Activated CD4-positive, alpha-beta T cell treated with anti-CD3 and anti-CD28 coated beads, Interleukin-2, amount 10 ng/mL, durations not matched to agents 7 days and 5 days (primary cell): ENCODE data around the gene GOLM1. TPM values are rescaled to one million over a fixed set of nuclear protein-coding genes. Genes with fewer than 3 reads are reported as not detected.

ENCODE experiments used
- CTCF ChIA-PET: fragments of 350-600 bp; sonication (Branson Sonifier 250); formaldehyde crosslinking; loops from one replicate; lab custom pipeline; 2021; ENCODE audit warnings: antibody characterized with exemption; lab: Charles Lee
- POLR2A ChIA-PET: fragments of 350-600 bp; sonication (Branson Sonifier 250); formaldehyde crosslinking; loops from one replicate; lab custom pipeline; 2021; ENCODE audit warnings: antibody characterized with exemption; lab: Charles Lee
- DNase-seq: peaks from one replicate; pipeline ENCODE4 v3.0.0-alpha.2; 2020
- H3K27ac Mint-ChIP-seq: one replicate; pipeline ENCODE4 v1.8.0; 2021; ENCODE audit warnings: mild to moderate bottlenecking, moderate library complexity, mixed read lengths
- H3K27me3 Mint-ChIP-seq: one replicate; pipeline ENCODE4 v1.8.0; 2021; ENCODE audit warnings: mixed read lengths
- H3K36me3 Mint-ChIP-seq: one replicate; pipeline ENCODE4 v1.8.0; 2021; ENCODE audit warnings: low read depth, mixed read lengths
- H3K4me1 Mint-ChIP-seq: one replicate; pipeline ENCODE4 v1.8.0; 2021; ENCODE audit warnings: mixed read lengths
- H3K4me3 Mint-ChIP-seq: one replicate; pipeline ENCODE4 v1.8.0; 2021; ENCODE audit warnings: mild to moderate bottlenecking, moderate library complexity, mixed read lengths
- H3K9me3 Mint-ChIP-seq: one replicate; pipeline ENCODE4 v1.8.0; 2021; ENCODE audit warnings: mixed read lengths
- total RNA-seq, 2 experiments: library from RNA; stranded (reverse); gene quantifications; one replicate each; pipeline ENCODE4 v1.2.3, GENCODE V29; 2021

Gene GOLM1
- total RNA-seq, 2 experiments from 2014 or later = 0.87 to 1.0 TPM

- no peak overlapping the region for H3K27ac Mint-ChIP-seq
- no peaks in the 10 kb centered on the region for H3K36me3 Mint-ChIP-seq
- CTCF ChIA-PET = no interaction called here
- DNase-seq = no peak
- POLR2A ChIA-PET = no interaction called here
- H3K9me3 Mint-ChIP-seq = no peaks in the 10 kb centered on the region
- H3K4me3 Mint-ChIP-seq = no peak overlapping the region
- no peaks in the 10 kb centered on the region for H3K4me1 Mint-ChIP-seq
- H3K27me3 Mint-ChIP-seq = peaks cover 1% of the 10 kb centered on the region
Measured at GRCh38 chr9:86077276-86077675, 22.1 kb downstream of the GOLM1 start.

GRCh38 chr9:86075132-86076109 lies 23.9 kb downstream of the GOLM1 start:
- no peak overlapping the region for H3K4me3 Mint-ChIP-seq
- H3K4me1 Mint-ChIP-seq = no peaks in the 10 kb centered on the region
- no peaks in the 10 kb centered on the region for H3K9me3 Mint-ChIP-seq
- POLR2A ChIA-PET = no interaction called here
- CTCF ChIA-PET = interaction anchor here (0.6 kb wide), 1 partner anchor 13 kb away, joined by 4 read pairs; no protein-coding TSS in a partner anchor
- no peak overlapping the region for H3K27ac Mint-ChIP-seq
- H3K27me3 Mint-ChIP-seq = peaks cover 1% of the 10 kb centered on the region
- DNase-seq = no peak
- H3K36me3 Mint-ChIP-seq = no peaks in the 10 kb centered on the region

DNA sequence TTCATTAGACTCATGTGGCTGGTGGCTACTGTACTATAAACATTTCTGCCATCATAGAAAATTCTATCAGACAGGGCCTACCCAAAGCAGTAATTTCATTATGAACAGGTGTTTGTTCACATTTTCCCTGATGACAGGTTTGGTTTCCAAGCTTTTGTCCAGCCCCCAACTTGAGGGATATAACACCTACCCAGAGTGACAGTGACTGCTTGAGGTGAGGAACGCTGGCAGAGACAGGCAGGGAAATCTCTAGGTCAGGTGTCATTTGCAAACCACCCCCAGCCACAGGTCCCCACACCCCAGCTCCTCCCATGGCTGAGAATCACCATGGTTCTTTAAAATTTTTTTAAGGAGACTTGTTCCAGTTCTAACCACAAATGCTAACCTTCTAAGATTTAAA lies 25.5 kb downstream of the GOLM1 start:
- CTCF ChIA-PET = interaction anchor here (1.1 kb wide), 1 partner anchor 87 kb away, joined by 3 read pairs; no protein-coding TSS in a partner anchor
- Mint-ChIP-seq H3K9me3 (no peaks in the 10 kb centered on the region), H3K4me1 (no peaks in the 10 kb centered on the region), H3K27me3 (peaks cover 1% of the 10 kb centered on the region), H3K36me3 (no peaks in the 10 kb centered on the region), H3K27ac (no peak overlapping the region), H3K4me3 (no peak overlapping the region)
- DNase-seq = no peak
- POLR2A ChIA-PET = no interaction called here

DNA sequence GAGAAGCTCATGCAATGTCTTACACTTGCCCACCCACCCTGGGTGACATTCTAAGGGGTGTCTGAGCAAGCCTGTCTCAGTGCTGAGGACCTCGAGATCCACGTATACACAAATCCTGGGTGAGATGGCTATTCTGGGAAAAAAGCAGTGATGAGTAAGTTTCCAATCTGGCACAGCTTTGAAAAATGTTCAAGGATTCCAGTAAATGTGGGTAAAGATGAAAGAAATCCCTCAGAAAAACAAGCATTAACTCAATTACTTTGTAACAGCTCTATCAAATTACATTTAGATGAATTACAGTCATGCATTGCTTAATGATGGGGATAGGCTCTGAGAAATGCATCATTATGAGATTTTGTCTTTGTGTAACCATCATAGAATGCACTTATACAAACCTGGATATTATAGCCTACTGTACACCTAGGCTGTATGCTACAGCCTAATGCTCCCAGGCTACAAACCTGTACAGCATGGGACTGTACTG lies 26.9 kb downstream of the GOLM1 start:
- ChIA-PET POLR2A (no interaction called here), CTCF (interaction anchor here (0.8 kb wide), 1 partner anchor 21 kb away, joined by 4 read pairs; no protein-coding TSS in a partner anchor)
- Mint-ChIP-seq H3K36me3 (no peaks in the 10 kb centered on the region), H3K4me1 (no peaks in the 10 kb centered on the region), H3K27ac (no peak overlapping the region), H3K4me3 (no peak overlapping the region), H3K9me3 (no peaks in the 10 kb centered on the region), H3K27me3 (peaks cover 1% of the 10 kb centered on the region)
- no peak for DNase-seq

DNA sequence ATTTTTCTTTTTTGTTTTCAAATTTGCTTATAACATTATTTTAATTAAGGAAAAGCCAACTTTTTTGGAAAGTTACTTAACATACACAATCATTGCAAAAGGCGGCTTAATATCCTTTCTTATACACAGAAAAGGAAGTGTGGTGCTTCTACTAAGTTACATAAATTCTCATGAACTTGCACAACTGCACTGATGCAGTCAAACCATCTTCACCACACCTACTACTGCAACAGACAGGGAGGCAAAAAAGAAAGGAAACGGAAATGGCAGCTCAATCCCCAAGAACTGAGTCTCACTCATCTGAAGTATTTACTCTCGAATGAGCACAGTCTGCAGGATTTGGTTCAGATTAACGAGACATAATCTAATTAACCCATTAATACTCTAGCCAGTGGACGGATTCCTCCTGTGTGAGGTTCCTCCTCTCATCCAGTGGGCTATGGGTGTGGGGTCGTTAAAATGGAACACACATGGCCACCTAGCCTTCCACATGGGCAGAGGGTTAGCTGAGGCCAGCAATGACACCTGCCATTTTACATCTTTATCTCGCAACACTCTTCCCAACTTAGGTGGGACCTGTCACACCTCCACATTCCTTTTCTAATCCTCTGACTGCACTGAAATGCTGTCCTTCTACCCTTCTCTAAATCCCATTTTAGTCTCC lies 30.0 kb downstream of the GOLM1 start:
- Mint-ChIP-seq H3K4me3 (no peak overlapping the region), H3K9me3 (no peaks in the 10 kb centered on the region), H3K27ac (no peak overlapping the region), H3K36me3 (no peaks in the 10 kb centered on the region), H3K4me1 (no peaks in the 10 kb centered on the region), H3K27me3 (no peaks in the 10 kb centered on the region)
- DNase-seq = no peak
- ChIA-PET POLR2A (no interaction called here), CTCF (no interaction called here)

GRCh38 chr9:86064220-86064619 lies 35.1 kb downstream of the GOLM1 start:
- no peak for DNase-seq
- CTCF ChIA-PET = no interaction called here
- Mint-ChIP-seq H3K9me3 (no peaks in the 10 kb centered on the region), H3K27ac (no peak overlapping the region), H3K36me3 (no peaks in the 10 kb centered on the region), H3K4me1 (no peaks in the 10 kb centered on the region), H3K27me3 (peaks cover 11% of the 10 kb centered on the region), H3K4me3 (no peak overlapping the region)
- POLR2A ChIA-PET = no interaction called here

- DNase-seq = no peak
- H3K4me1 Mint-ChIP-seq = no peaks in the 10 kb centered on the region
- H3K27me3 Mint-ChIP-seq = peaks cover 11% of the 10 kb centered on the region
- H3K36me3 Mint-ChIP-seq = no peaks in the 10 kb centered on the region
- CTCF ChIA-PET = interaction anchor here (0.6 kb wide), 1 partner anchor 9 kb away, joined by 5 read pairs; no protein-coding TSS in a partner anchor
- H3K27ac Mint-ChIP-seq = no peak overlapping the region
- H3K4me3 Mint-ChIP-seq = no peak overlapping the region
- H3K9me3 Mint-ChIP-seq = no peaks in the 10 kb centered on the region
- POLR2A ChIA-PET = no interaction called here
Measured at GRCh38 chr9:86062845-86063693, 36.3 kb downstream of the GOLM1 start.

GRCh38 chr9:86061972-86062739 lies 37.2 kb downstream of the GOLM1 start:
- Mint-ChIP-seq H3K36me3 (no peaks in the 10 kb centered on the region), H3K27me3 (peaks cover 11% of the 10 kb centered on the region), H3K4me3 (no peak overlapping the region), H3K9me3 (no peaks in the 10 kb centered on the region), H3K27ac (no peak overlapping the region), H3K4me1 (no peaks in the 10 kb centered on the region)
- POLR2A ChIA-PET = no interaction called here
- no peak for DNase-seq
- CTCF ChIA-PET = no interaction called here

- no peak for DNase-seq
- ChIA-PET CTCF (no interaction called here), POLR2A (no interaction called here)
- peaks cover 11% of the 10 kb centered on the region for H3K27me3 Mint-ChIP-seq
- no peak overlapping the region for H3K27ac Mint-ChIP-seq
- H3K4me3 Mint-ChIP-seq = no peak overlapping the region
- no peaks in the 10 kb centered on the region for H3K36me3 Mint-ChIP-seq
- no peaks in the 10 kb centered on the region for H3K4me1 Mint-ChIP-seq
- H3K9me3 Mint-ChIP-seq = no peaks in the 10 kb centered on the region
Measured at GRCh38 chr9:86057491-86057890, 41.9 kb downstream of the GOLM1 start.

DNA sequence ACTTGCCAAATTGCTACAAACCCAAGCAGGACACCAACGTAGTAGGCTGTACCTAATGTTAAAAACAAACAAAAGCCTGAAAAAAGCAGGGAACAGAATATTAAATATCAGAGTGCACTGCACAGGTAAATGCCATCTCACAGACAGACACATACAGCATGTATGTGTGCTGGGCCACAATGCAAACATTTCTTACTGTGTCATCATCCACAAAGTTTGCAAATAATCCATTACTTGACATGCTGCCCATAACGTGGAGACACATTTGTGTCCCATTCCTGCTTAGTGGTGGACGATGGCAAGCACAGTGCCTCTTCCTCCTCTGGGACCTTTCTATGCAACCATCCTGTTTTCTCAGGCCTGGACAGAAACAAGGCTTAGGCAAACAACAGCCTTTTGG lies 44.7 kb downstream of the GOLM1 start:
- no peak overlapping the region for H3K27ac Mint-ChIP-seq
- no peak for DNase-seq
- H3K4me1 Mint-ChIP-seq = no peaks in the 10 kb centered on the region
- H3K36me3 Mint-ChIP-seq = no peaks in the 10 kb centered on the region
- peaks cover 10% of the 10 kb centered on the region for H3K27me3 Mint-ChIP-seq
- no peaks in the 10 kb centered on the region for H3K9me3 Mint-ChIP-seq
- POLR2A ChIA-PET = no interaction called here
- no peak overlapping the region for H3K4me3 Mint-ChIP-seq
- CTCF ChIA-PET = no interaction called here

GRCh38 chr9:86052556-86053468 lies 46.5 kb downstream of the GOLM1 start:
- Mint-ChIP-seq H3K36me3 (no peaks in the 10 kb centered on the region), H3K9me3 (no peaks in the 10 kb centered on the region), H3K4me1 (no peaks in the 10 kb centered on the region), H3K27me3 (peaks cover 10% of the 10 kb centered on the region), H3K27ac (no peak overlapping the region), H3K4me3 (no peak overlapping the region)
- POLR2A ChIA-PET = no interaction called here
- DNase-seq = no peak
- CTCF ChIA-PET = no interaction called here
